Pulmonary artery endothelial cell (primary cell): ENCODE measurements around the gene ATN1. TPM values are rescaled to one million over a fixed set of nuclear protein-coding genes. Genes with fewer than 3 reads are reported as not detected.

Source experiments
- DNase-seq: peaks from one replicate; pipeline ENCODE4 v3.0.0-alpha.2; 2011; ENCODE audit warnings: low read depth, low spot score
- total RNA-seq: library from RNA; depleted of rRNA; stranded (reverse); fragments of >200 nt; gene quantifications from 2 replicates; pipeline ENCODE4 v1.2.3, GENCODE V29; 2014

Gene ATN1
- total RNA-seq, 1 donor from 2014 or later: 6.7 TPM

- no peak for DNase-seq
Measured at GRCh38 chr12:6956021-6956727, 28.4 kb downstream of the ATN1 start.

- DNase-seq: no peak
Measured at GRCh38 chr12:6957151-6957701, 29.5 kb downstream of the ATN1 start.

DNA sequence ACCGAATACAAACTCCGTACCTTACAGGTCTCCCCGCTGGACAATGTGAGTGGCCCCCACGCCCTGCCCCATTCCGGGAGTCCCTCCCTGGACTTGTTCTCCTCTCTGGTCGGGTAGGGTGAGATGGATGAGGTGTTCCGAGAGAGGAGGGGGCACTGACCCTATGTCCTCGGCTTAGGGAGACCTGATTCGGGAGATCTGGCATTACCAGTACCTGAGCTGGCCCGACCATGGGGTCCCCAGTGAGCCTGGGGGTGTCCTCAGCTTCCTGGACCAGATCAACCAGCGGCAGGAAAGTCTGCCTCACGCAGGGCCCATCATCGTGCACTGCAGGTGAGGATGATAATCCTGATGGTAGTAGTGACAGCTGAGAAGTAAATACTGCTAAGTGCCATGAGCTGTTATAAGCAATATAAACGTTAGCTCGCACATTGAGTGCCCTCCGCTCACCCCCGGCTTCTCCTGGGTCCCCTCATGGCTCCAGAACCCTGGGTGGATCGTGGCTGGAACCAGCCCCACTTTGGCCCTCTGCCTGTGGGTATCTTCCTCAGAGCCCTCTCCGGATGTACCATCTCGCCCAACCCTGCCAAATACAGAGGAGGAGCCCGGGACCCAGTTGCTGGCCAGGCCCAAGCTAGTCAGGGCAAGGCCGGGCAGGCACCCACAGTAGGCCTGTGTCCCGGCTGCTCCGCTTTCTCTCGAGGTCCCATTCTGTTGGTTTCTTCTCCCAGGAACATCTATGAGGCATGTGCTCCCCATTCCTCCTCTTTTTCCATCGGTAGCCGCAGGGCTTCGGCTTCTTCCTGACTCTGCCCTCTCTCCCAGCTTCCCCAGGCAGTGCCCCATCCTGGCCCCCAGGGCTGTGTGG is 30.2 kb downstream of the ATN1 start:
- DNase-seq: no peak

DNA sequence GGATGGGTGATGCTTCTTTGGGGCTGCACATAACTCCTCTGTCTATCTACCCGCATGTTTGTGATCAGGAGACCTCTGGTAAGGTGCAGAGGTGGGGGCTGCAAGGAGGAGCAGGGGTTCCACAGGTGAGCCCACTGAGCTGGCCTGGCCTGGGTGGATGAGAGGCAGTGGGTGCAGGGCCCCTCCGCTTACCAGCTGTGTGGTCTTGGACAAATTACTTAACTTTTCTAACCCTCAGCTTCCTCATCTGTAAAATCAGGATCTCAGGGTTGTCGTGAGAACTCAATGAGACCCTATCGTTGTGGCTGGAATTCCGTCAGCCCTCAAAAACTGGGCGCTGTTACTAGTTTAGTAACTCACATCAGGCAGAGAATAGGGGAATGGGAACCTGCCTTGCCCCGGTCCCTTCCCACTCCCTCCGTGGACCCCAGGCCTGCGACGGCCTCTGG is 30.9 kb downstream of the ATN1 start:
- no peak for DNase-seq

GRCh38 chr12:6959058-6959804 is 31.5 kb downstream of the ATN1 start:
- DNase-seq: no peak

GRCh38 chr12:6959805-6960592 is 32.2 kb downstream of the ATN1 start:
- DNase-seq: no peak

DNA sequence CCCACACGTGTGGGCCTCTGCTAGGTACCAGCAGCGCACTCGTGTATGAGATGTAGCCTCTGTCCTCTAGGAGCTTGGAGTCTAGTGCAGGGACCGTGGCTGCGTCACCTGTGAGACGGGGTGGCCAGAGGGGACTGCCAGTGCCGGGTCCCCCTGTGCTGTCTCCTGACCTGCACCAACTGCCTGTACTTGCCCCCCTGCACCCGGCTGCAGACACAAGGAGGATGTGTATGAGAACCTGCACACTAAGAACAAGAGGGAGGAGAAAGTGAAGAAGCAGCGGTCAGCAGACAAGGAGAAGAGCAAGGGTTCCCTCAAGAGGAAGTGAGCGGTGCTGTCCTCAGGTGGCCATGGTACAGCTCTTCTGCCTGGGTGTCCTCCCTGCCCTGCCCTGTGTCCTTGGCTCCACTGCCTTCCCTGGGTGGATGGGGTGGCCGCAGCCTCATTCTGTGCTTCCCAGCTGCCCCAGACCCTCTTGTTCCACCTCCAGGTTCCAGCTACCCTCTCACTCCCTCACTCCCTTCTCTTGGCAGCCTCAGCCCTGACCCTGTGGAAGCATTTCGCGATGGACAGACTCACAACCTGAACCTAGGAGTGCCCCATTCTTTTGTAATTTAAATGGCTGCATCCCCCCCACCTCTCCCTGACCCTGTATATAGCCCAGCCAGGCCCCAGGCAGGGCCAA is 33.0 kb downstream of the ATN1 start:
- no peak for DNase-seq

GRCh38 chr12:6961278-6961694 is 33.5 kb downstream of the ATN1 start:
- no peak for DNase-seq

DNA sequence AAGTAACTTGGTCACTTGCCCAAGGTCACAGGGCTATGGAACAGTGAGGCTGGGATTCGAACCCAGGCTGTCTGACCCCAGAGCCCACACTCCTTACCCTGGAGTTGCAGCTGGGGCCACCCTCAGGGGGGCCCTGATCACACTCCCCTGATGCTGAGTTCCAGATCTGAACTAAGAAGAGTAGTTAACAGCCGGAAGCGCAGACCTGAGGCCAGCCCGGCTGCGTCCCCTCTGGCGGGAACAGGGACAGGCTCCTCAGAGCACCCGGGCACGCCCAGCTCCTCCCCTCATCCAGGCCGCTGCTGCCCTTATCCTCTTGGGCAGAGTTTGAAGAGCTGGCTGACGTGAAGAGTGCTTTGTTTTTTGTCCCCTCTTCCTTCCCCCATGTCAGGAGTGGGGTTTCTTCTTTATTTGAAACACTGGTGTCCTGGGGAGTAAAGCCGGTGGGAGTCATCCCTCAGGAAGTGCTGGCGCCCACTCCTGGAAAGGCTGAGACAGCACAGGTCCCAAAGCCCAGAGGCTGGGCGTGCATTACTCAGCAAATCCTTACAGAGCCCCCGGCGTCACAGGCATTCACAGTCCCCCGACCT is 34.0 kb downstream of the ATN1 start:
- no peak for DNase-seq

- DNase-seq: no peak
Measured at GRCh38 chr12:6962285-6963015, 34.7 kb downstream of the ATN1 start.

DNA sequence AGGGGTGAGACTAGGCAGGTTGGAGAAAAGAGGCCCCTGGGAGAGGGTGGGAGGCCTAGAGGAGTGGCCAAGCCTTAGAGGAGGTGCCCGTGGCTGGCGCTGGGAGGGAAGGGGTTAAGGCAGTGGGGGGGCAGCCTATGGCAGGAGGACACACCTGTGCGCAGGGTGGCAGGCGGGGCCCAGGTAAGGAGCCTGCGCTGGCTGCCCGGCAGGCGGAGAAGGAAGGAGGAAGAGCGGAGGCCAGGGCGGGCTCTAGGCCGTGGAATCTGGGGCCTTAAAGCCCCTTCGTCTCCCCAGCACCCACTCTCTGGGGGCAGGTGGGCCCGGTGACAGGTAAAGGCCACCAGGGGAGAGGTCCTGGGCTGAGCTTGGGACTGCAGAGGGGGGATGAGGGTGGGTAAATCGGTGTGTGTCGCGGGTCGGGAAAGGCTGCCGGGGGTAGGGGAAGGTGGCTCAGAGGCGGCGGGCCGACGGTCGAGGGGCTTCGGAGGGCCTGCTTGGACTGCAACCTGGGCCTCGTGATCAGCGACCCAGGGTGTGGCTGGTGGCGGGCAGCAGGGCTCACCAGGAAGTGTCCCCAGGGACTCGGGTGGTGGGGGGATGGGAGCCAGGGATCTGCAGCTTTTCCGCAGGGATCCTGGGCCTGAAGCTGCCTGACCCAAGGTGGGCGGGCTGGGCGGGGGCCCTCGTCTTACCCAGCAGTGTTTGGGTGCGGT is 35.4 kb downstream of the ATN1 start:
- DNase-seq: no peak

DNA sequence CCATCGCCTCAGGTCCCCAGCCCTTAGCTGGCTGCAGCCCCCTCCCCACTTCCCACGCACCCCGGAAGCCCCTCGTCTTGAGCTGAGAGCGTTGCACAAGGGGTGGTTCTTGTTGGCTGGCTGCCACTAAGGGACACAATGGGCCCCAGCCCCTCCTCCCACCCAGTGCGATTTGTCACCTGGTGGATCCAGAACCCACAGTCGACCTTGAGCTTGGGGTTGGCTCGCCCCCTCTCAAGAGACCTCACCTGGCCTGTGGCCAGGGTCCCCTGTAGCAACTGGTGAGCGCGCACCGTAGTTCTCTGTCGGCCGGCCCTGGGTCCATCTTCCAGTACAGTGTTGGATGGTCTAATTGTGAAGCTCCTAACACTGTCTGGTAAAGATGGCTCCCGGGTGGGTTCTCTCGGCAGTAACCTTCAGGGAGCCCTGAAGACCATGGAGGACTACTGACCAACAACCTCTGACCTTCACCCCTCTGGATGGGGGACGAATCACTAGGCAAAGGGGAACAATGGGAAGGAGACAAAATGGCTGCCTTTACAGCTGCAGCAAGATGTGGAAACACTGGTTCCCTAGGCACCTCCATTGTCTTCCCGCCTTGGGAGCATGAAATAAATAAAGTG is 36.1 kb downstream of the ATN1 start:
- DNase-seq: no peak

- DNase-seq: no peak
Measured at GRCh38 chr12:6964605-6965025, 36.9 kb downstream of the ATN1 start.

- peak; percentile 55 for DNase-seq
Measured at GRCh38 chr12:6965026-6965661, 37.4 kb downstream of the ATN1 start.

- no peak for DNase-seq
Measured at GRCh38 chr12:6965714-6966113, 38.0 kb downstream of the ATN1 start.

GRCh38 chr12:6966351-6966750 is 38.6 kb downstream of the ATN1 start:
- no peak for DNase-seq

DNA sequence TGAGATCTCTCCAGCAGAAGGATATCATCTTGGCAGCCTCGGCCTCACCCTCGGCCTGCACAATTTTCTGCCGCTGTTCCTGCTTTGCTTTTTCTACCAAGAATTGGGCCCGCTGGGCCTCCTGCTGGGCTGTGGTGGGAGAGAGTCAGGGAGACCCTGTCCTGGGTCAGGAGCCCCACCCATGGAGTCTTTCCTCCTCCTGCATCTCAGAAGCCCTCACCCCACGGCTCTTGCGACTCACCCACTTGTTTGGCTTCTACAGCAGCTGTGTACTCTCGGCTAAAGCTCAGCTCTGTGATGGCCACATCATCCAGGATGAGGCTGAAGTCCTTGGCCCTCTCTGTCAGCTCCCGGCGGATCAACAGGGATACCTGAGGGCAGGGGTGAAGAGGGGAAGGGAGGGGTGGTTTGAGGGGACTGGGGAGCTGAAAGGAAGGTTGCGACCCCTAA is 39.9 kb downstream of the ATN1 start:
- no peak for DNase-seq
